ENCODE data around the gene TTLL9. TPM values are rescaled to one million over a fixed set of nuclear protein-coding genes. Genes with fewer than 3 reads are reported as not detected.

The TTLL9 gene
- total and polyA plus RNA-seq, 8 donors, result 0.15 to 0.43 (median 0.18) TPM; not detected in 5

DNA sequence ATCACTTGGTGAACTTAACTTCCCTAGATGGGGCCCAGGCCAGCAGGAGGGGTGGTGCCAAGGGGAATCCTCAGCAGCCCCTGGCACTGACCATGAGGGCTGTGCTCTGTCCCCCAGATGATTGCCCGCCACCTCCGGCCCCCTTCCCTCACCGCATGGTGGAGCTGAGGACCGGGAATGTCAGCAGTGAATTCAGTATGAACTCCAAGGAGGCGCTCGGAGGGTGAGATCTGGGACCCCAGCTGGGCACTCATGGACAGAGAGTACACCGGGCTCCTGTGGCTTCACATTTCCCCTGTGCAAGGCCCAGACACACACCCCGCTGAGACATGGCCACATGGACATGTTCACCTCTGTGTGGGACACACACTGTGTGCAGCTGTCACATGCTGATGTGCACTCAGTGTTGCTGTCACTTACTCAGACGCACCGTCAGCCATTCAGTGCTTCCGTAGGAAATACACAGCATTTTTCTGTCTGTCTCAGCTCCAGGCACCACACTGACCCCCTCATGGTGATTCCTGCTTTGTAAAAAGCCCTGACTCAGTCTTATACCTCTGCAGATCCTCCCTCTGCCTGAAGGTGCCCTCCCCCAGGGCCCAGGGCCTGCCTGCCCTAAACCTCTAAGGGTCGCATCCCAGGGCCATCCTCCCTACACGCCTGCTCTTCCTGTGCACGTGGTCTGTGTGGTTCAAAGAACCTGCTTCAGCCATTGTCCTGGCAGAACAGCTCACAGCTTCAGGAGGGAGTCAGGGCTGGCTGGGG, 46.9 kb upstream of the TTLL9 start:
- DNase-seq, result no peak
- Histone ChIP-seq H3K27me3 (peaks cover 0 to 4% (median 3%) of the 10 kb centered on the region in 3 donors), H3K9me3 (no peaks in the 10 kb centered on the region), H3K4me3 (no peak overlapping the region), H3K27ac (no peak overlapping the region), H3K4me1 (peaks cover 0 to 11% (median 10%) of the 10 kb centered on the region in 4 donors), H3K36me3 (no peaks in the 10 kb centered on the region)
- TF ChIP-seq POLR2AphosphoS5 (IDR thresholded peaks at IDR 0.05), result no peak
- TF ChIP-seq, protein P1, sequence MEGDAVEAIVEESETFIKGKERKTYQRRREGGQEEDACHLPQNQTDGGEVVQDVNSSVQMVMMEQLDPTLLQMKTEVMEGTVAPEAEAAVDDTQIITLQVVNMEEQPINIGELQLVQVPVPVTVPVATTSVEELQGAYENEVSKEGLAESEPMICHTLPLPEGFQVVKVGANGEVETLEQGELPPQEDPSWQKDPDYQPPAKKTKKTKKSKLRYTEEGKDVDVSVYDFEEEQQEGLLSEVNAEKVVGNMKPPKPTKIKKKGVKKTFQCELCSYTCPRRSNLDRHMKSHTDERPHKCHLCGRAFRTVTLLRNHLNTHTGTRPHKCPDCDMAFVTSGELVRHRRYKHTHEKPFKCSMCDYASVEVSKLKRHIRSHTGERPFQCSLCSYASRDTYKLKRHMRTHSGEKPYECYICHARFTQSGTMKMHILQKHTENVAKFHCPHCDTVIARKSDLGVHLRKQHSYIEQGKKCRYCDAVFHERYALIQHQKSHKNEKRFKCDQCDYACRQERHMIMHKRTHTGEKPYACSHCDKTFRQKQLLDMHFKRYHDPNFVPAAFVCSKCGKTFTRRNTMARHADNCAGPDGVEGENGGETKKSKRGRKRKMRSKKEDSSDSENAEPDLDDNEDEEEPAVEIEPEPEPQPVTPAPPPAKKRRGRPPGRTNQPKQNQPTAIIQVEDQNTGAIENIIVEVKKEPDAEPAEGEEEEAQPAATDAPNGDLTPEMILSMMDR (IDR thresholded peaks at IDR 0.05), result no peak
- no peak for TF ChIP-seq POLR2A (IDR thresholded peaks at IDR 0.05)
- TF ChIP-seq EP300 (IDR thresholded peaks at IDR 0.05), result no peak
- intact Hi-C loops (cut with DNase I; ENCODE audit: low total_unique reads), result loop anchor here (10.0 kb wide), 2 partner anchors 201 to 261 kb away; no protein-coding TSS in a partner anchor
- WGBS, 5 donors, result 62 to 73% (median 68%) methylated on average over 7 to 14 of the region's 14 CpGs

DNA sequence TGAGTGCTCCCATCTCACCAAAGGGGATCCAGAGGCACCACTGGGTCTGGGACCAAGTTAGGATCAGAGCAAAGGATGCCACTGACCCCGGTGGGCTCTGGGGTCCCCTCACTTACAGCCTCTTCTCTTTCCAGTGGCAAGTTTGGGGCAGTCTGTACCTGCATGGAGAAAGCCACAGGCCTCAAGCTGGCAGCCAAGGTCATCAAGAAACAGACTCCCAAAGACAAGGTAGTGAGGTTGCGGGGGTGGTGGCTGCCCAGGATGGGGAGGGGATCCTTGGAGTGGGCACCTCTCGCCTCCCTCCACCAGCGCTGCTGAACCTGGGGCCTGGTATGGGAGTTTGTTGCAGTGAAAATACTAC, 46.3 kb upstream of the TTLL9 start:
- TF ChIP-seq, protein P1 (IDR thresholded peaks at IDR 0.05), result no peak
- TF ChIP-seq POLR2AphosphoS5 (IDR thresholded peaks at IDR 0.05) (no peak), EP300 (IDR thresholded peaks at IDR 0.05) (no peak), POLR2A (IDR thresholded peaks at IDR 0.05) (no peak)
- Histone ChIP-seq H3K27me3 (peaks cover 0 to 4% (median 3%) of the 10 kb centered on the region in 3 donors), H3K36me3 (no peaks in the 10 kb centered on the region), H3K4me1 (peaks cover 0 to 11% (median 10%) of the 10 kb centered on the region in 4 donors), H3K9me3 (no peaks in the 10 kb centered on the region), H3K4me3 (no peak overlapping the region), H3K27ac (no peak overlapping the region)
- WGBS, 5 donors, result 76 to 89% (median 88%) methylated on average over 4 of the region's 4 CpGs
- intact Hi-C loops (cut with DNase I; ENCODE audit: low total_unique reads), result loop anchor here (10.0 kb wide), 2 partner anchors 201 to 261 kb away; no protein-coding TSS in a partner anchor
- DNase-seq, result no peak

DNA sequence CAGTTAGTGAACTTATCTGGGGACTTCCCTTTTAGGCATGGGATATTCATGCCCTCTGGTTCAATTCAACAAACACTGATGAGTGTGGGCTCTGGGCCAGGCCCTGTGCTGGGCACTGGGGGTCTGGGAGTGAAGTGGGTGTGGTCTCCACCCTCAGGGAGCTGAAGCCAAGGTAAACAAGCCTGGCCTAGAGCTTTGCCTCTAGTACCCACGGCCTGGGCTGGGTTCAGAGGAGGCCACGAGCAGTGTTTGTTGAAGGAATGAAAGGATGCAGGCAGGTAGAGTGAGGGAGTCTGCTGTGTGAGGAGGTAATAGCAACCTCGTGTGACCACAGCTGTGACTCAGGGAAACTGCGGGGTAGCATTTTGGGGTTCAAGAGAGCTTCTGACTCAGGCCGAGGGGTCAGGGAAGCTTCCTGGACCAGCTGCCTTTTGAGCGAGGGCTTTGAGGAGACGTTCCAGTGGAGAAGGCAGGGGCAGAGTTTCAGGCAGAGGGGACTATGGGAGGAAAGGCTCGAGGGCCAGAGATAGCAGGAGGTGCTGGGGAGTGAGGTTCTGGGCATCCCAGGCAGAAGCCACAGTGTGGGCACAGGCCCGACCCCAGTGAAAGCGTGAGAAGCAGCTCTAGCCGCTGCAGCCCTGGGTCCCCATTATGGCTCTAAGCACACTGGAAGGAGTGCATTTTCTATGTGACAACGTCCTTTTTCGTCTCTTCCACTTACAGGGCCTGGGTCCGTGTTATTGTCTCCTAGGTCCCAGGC, 45.7 kb upstream of the TTLL9 start:
- WGBS, 5 donors, result 61 to 77% (median 68%) methylated on average over 13 to 14 of the region's 14 CpGs
- Histone ChIP-seq H3K27me3 (peaks cover 0 to 3% (median 0%) of the 10 kb centered on the region in 3 donors), H3K4me1 (peaks cover 0 to 11% (median 10%) of the 10 kb centered on the region in 4 donors), H3K27ac (no peak overlapping the region), H3K4me3 (no peak overlapping the region), H3K9me3 (no peaks in the 10 kb centered on the region), H3K36me3 (no peaks in the 10 kb centered on the region)
- intact Hi-C loops (cut with DNase I; ENCODE audit: low total_unique reads), result loop anchor here (10.0 kb wide), 2 partner anchors 200 to 260 kb away; no protein-coding TSS in a partner anchor
- no peak for DNase-seq
- no peak for TF ChIP-seq EP300 (IDR thresholded peaks at IDR 0.05)
- TF ChIP-seq, protein P1 (IDR thresholded peaks at IDR 0.05), result no peak
- no peak for TF ChIP-seq POLR2AphosphoS5 (IDR thresholded peaks at IDR 0.05)
- no peak for TF ChIP-seq POLR2A (IDR thresholded peaks at IDR 0.05)

DNA sequence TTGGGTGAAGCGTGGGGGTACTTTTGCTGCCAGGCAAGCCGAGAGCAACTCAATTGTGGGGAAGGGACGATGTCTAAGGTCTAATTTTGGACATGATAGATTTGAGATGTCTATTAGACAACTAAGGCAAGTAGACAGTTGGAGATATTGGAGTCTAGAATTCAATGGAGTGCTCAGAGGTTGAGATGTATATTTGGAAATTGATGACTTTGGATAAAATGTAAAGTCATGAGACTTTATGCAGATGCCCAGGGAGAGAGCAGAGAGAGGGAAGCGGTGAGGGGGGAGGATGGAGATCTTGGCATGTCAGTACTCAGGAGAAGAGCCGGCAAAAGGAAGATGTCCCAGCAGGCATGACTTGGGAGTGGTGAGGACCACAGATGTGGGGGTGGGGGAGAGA, 44.4 kb upstream of the TTLL9 start:
- H3K9me3 ChIP-seq, result no peaks in the 10 kb centered on the region
- no peak for DNase-seq
- TF ChIP-seq POLR2AphosphoS5 (IDR thresholded peaks at IDR 0.05) (no peak), EP300 (IDR thresholded peaks at IDR 0.05) (no peak), POLR2A (IDR thresholded peaks at IDR 0.05) (no peak)
- TF ChIP-seq, protein P1 (IDR thresholded peaks at IDR 0.05), result no peak
- H3K4me1 ChIP-seq, result peaks cover 0 to 11% (median 10%) of the 10 kb centered on the region in 4 donors
- H3K27me3 ChIP-seq, result peaks cover 0 to 8% (median 0%) of the 10 kb centered on the region in 3 donors
- no peaks in the 10 kb centered on the region for H3K36me3 ChIP-seq
- H3K27ac ChIP-seq, result no peak overlapping the region
- intact Hi-C loops (cut with DNase I; ENCODE audit: low total_unique reads), result loop anchor here (10.0 kb wide), 2 partner anchors 199 to 259 kb away; no protein-coding TSS in a partner anchor
- 84 to 95% (median 89%) methylated on average over 5 of the region's 5 CpGs for WGBS, 5 donors
- H3K4me3 ChIP-seq, result no peak overlapping the region

Measured in stomach (tissue), 9 donors.